ENCODE data around the gene RNU4-1. TPM values are rescaled to one million over a fixed set of nuclear protein-coding genes. Genes with fewer than 3 reads are reported as not detected.
"Not testable (repeated sequence)": the region's sequence is repeated elsewhere in the genome, so short reads cannot be mapped to it uniquely, and the experiment has no call there.

RNU4-1 gene
- total RNA-seq, result under 1 TPM; under 0.01 TPM

GRCh38 chr12:120292661-120293531, at the start of gene RNU4-1:
RNU4-1 (minus strand) TSS chr12:120293237.
- H3K36me3 ChIP-seq, result no peaks in the 10 kb centered on the region
- TF ChIP-seq CTCF (IDR thresholded peaks at IDR 0.05), result peak in 1 of 6 experiments; percentile 4
- peak; percentile 80 to 91 for TF ChIP-seq POLR2A (IDR thresholded peaks at IDR 0.05)

GRCh38 chr12:120342175-120343038, 49.4 kb upstream of the RNU4-1 start:
- TF ChIP-seq POLR2A (IDR thresholded peaks at IDR 0.05) (no peak), CTCF (IDR thresholded peaks at IDR 0.05) (no peak)
- DNase-seq, result no peak
- Histone ChIP-seq H3K36me3 (no peaks in the 10 kb centered on the region), H3K9me3 (peaks cover 0 to 9% (median 4%) of the 10 kb centered on the region in 4 donors), H3K4me1 (no peaks in the 10 kb centered on the region), H3K27ac (no peak overlapping the region), H3K4me3 (no peak overlapping the region), H3K27me3 (no peaks in the 10 kb centered on the region)

More at GRCh38 chr12:120292661-120293531, at the start of gene RNU4-1:
- Histone ChIP-seq H3K27ac (peak within 1 kb of the TSS; percentile 91 to 99 (median 96)), H3K9me3 (no peaks in the 10 kb centered on the region), H3K4me1 (peaks cover 0 to 15% (median 3%) of the 10 kb centered on the region in 4 donors), H3K4me3 (peak within 1 kb of the TSS; percentile 40 to 67 (median 55)), H3K27me3 (no peaks in the 10 kb centered on the region)
- peak; percentile 59 to 92 (median 74) for DNase-seq

GRCh38 chr12:120339256-120339655, 46.2 kb upstream of the RNU4-1 start:
- Histone ChIP-seq H3K4me3 (no peak overlapping the region), H3K4me1 (no peaks in the 10 kb centered on the region), H3K9me3 (peaks cover 0 to 21% (median 5%) of the 10 kb centered on the region in 4 donors), H3K27ac (no peak overlapping the region), H3K27me3 (no peaks in the 10 kb centered on the region), H3K36me3 (no peaks in the 10 kb centered on the region)
- DNase-seq, result no peak
- TF ChIP-seq CTCF (IDR thresholded peaks at IDR 0.05) (no peak), POLR2A (IDR thresholded peaks at IDR 0.05) (no peak)

- Histone ChIP-seq H3K36me3 (no peaks in the 10 kb centered on the region), H3K9me3 (peaks cover 0 to 21% (median 5%) of the 10 kb centered on the region in 4 donors), H3K4me1 (no peaks in the 10 kb centered on the region), H3K27me3 (no peaks in the 10 kb centered on the region), H3K4me3 (no peak overlapping the region), H3K27ac (no peak overlapping the region)
- DNase-seq, result no peak
- TF ChIP-seq POLR2A (IDR thresholded peaks at IDR 0.05), result no peak
- TF ChIP-seq CTCF (IDR thresholded peaks at IDR 0.05), result no peak
These were observed 44.7 kb upstream of the RNU4-1 start for GRCh38 chr12:120337730-120338129.

GRCh38 chr12:120336392-120336791, 43.4 kb upstream of the RNU4-1 start:
- DNase-seq, H3K36me3 ChIP-seq, H3K4me3 ChIP-seq, H3K27ac ChIP-seq, H3K27me3 ChIP-seq, H3K4me1 ChIP-seq: not testable (repeated sequence)
- peaks cover 0 to 21% (median 5%) of the 10 kb centered on the region in 4 donors for H3K9me3 ChIP-seq

Measured in Peyer's patch (tissue), 4 donors.